A673 (cell line): Measurements from ENCODE around the gene GPR179. TPM values are rescaled to one million over a fixed set of nuclear protein-coding genes. Genes with fewer than 3 reads are reported as not detected.

Experiments used
- BruUV-seq: library from RNA; stranded (reverse); fragments of 400-500 nt; replicated peaks from 2 replicates; lab custom pipeline; 2021; lab: Mats Ljungman, UMichigan
- CTCF ChIA-PET: fragments of 300-600 bp; sonication (Branson Sonifier 250); formaldehyde crosslinking; loops from one replicate; lab custom pipeline; 2022; ENCODE audit warnings: antibody characterized with exemption; lab: Charles Lee
- POLR2A ChIA-PET: fragments of 300-600 bp; sonication (Branson Sonifier 250); formaldehyde crosslinking; loops from one replicate; lab custom pipeline; 2022; ENCODE audit warnings: antibody characterized with exemption; ENCODE audit not compliant: low non-redundant PET; lab: Charles Lee
- DNase-seq: peaks from one replicate; pipeline ENCODE4 v3.0.0-alpha.2; 2015; ENCODE audit warnings: low spot score
- H3K27ac ChIP-seq: fragments of 200-600 bp; sonication (generic); 2 replicates; pipeline ENCODE4 v1.5.1; 2016; ENCODE audit warnings: mixed run types, low read depth, mild to moderate bottlenecking, mixed read lengths, antibody characterized with exemption, low read length; ENCODE audit not compliant: poor library complexity, severe bottlenecking
- H3K27me3 ChIP-seq: fragments of 200-600 bp; sonication (generic); replicated peaks from 2 replicates; pipeline ENCODE4 v1.6.1; 2017; ENCODE audit warnings: mixed run types, low read depth, mild to moderate bottlenecking, mixed read lengths, antibody characterized with exemption, low read length; ENCODE audit not compliant: insufficient read depth, poor library complexity
- H3K36me3 ChIP-seq: fragments of 200-600 bp; sonication (generic); 2 replicates; pipeline ENCODE4 v1.6.1; 2016; ENCODE audit warnings: mixed run types, mild to moderate bottlenecking, mixed read lengths, antibody characterized with exemption, low read length; ENCODE audit not compliant: insufficient read depth, poor library complexity, severe bottlenecking
- H3K4me1 ChIP-seq: fragments of 200-600 bp; sonication (generic); 2 replicates; pipeline ENCODE4 v1.6.1; 2017; ENCODE audit warnings: mixed run types, mild to moderate bottlenecking, mixed read lengths, antibody characterized with exemption, low read length; ENCODE audit not compliant: insufficient read depth, poor library complexity, severe bottlenecking
- H3K4me3 ChIP-seq: fragments of 200-600 bp; sonication (generic); 2 replicates; pipeline ENCODE4 v1.5.1; 2016; ENCODE audit warnings: low read depth, mixed run types, mild to moderate bottlenecking, mixed read lengths, low read length; ENCODE audit not compliant: poor library complexity, severe bottlenecking
- H3K9me3 ChIP-seq: fragments of 200-600 bp; sonication (generic); 2 replicates; pipeline ENCODE4 v1.6.1; 2016; ENCODE audit warnings: mixed run types, low read depth, mild to moderate bottlenecking, mixed read lengths, antibody characterized with exemption, low read length; ENCODE audit not compliant: poor library complexity, severe bottlenecking
- EZH2 ChIP-seq: fragments of 200-600 bp; sonication (generic); IDR thresholded peaks from 2 replicates; pipeline ENCODE4 v1.6.1; 2017; ENCODE audit warnings: borderline replicate concordance, low read depth, mild to moderate bottlenecking, mixed read lengths, antibody characterized with exemption, low read length; ENCODE audit not compliant: poor library complexity, severe bottlenecking
- intact Hi-C: fragments of 100-400 bp; cut with micrococcal nuclease; formaldehyde crosslinking; loops from one replicate; pipeline ENCODE4 v1.10.0; 2022; ENCODE audit not compliant: unreplicated experiment
- total RNA-seq: library from RNA; stranded (reverse); gene quantifications from 2 replicates; pipeline ENCODE4 v1.2.3, GENCODE V29; 2021
- TF ChIP-seq, protein P1 (sequence below): fragments of 300-800, 200-600 bp; sonication (generic); conservative IDR thresholded peaks from 2 replicates; pipeline ENCODE4 v1.5.1; 2017; ENCODE audit warnings: low read depth, mild to moderate bottlenecking, antibody characterized with exemption, low read length, moderate library complexity, mixed read lengths

The GPR179 gene
- total RNA-seq, 1 experiment from 2014 or later: 0.04 TPM

DNA sequence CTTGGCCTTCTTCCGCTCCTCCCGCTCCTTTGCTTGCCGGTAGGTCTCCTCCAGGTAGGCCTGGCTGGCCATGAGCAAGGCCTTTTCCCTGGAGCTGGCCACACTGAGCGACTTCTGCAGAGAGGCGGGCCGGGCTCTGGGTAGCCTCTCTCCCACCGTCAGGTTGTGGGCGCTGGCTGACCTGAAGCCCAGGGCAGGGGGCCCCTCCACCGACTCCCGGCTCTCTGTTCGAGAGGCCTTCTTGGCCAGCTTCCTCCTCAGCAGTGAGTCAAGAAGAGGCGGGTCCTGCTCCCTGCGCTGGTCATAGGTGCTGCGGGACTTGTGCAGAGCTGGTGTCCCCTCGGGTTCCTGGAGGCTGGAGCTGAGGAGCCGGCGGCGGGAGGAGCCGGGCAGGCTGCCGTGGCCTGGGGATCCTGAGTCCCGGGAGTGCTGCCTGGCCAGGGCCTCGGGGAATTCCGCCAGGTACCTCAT lies 12.8 kb downstream of the GPR179 start:
- Histone ChIP-seq H3K27ac (no peak overlapping the region), H3K36me3 (no peaks in the 10 kb centered on the region), H3K4me3 (no peak overlapping the region), H3K27me3 (no peaks in the 10 kb centered on the region), H3K9me3 (no peaks in the 10 kb centered on the region), H3K4me1 (no peaks in the 10 kb centered on the region)
- no peak for DNase-seq
- no TSS peak for BruUV-seq
- intact Hi-C loops: no loop called here
- ChIA-PET CTCF (no interaction called here), POLR2A (no interaction called here)
- TF ChIP-seq, protein P1, sequence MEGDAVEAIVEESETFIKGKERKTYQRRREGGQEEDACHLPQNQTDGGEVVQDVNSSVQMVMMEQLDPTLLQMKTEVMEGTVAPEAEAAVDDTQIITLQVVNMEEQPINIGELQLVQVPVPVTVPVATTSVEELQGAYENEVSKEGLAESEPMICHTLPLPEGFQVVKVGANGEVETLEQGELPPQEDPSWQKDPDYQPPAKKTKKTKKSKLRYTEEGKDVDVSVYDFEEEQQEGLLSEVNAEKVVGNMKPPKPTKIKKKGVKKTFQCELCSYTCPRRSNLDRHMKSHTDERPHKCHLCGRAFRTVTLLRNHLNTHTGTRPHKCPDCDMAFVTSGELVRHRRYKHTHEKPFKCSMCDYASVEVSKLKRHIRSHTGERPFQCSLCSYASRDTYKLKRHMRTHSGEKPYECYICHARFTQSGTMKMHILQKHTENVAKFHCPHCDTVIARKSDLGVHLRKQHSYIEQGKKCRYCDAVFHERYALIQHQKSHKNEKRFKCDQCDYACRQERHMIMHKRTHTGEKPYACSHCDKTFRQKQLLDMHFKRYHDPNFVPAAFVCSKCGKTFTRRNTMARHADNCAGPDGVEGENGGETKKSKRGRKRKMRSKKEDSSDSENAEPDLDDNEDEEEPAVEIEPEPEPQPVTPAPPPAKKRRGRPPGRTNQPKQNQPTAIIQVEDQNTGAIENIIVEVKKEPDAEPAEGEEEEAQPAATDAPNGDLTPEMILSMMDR: no peak
- no peak for TF ChIP-seq EZH2

DNA sequence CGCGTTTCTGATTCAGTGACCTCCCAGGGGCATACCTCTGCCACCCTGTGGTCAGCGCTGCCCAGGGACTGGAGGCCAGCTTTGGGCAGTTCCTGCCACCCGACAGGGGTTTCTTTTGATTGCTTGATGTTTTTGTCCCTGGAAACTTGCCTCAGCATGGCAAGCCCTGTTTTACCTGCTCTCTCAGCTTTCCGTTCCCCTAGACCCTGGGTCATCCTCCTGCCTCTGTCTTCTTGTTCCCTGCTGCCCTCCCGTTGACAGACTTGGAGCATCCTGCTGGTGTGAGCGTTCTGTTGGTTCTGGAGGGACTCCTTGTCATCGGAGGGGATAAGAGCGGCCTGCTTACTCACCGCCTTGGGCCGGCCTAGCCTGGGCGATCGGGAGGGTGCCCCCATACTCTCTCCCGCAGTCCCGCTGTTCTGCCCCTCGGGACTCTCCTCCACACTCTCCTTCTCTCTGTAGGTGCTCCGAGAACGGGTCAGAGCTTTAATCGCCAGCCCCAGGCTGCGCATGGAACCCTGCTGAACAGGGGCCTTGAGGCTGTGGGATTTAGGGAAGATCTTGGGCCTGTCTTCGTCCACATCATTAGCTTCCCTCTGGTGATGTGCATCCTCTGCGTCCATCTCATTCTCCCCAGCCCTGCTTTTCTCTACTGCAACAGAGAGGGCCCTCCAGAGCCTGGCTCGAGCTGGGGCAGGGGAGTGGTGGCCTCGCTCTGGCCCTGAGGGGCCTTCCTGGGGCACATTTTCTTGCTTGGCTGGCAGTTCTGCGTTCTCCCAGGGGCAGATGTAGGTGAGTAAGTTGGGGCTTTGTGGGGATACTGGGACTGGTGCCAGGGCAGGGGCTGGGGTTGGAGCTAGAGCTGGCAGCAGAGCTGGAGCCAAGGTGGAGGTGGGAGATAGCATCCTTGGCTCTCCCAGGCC lies 13.7 kb downstream of the GPR179 start:
- CTCF ChIA-PET: no interaction called here
- no peaks in the 10 kb centered on the region for H3K4me1 ChIP-seq
- H3K27me3 ChIP-seq: no peaks in the 10 kb centered on the region
- BruUV-seq: no TSS peak
- H3K9me3 ChIP-seq: no peaks in the 10 kb centered on the region
- H3K4me3 ChIP-seq: no peak overlapping the region
- TF ChIP-seq EZH2: no peak
- TF ChIP-seq, protein P1: no peak
- POLR2A ChIA-PET: no interaction called here
- H3K36me3 ChIP-seq: no peaks in the 10 kb centered on the region
- intact Hi-C loops: no loop called here
- no peak overlapping the region for H3K27ac ChIP-seq
- DNase-seq: no peak

DNA sequence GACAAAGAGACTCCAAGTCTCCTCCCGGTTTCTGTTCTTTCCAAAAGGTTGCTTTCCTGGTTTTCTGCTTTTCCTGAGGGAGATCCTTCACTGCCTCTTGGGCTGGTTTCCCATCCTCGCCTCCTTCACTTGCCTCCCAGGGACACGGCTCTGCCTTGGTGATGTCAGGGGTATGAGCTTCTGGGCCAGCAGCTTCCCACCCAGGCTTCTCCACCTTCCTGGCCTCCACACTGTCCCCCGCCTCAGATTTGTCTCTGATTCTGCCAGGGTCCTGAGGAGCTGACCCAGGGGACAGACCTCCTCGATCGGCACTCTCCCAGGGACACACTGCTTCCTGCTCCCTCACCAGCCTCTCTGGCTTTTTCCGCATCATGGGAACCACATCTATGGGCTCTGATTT lies 14.5 kb downstream of the GPR179 start:
- no TSS peak for BruUV-seq
- Histone ChIP-seq H3K4me3 (no peak overlapping the region), H3K27me3 (no peaks in the 10 kb centered on the region), H3K4me1 (no peaks in the 10 kb centered on the region), H3K27ac (no peak overlapping the region), H3K36me3 (no peaks in the 10 kb centered on the region), H3K9me3 (no peaks in the 10 kb centered on the region)
- intact Hi-C loops: no loop called here
- CTCF ChIA-PET: no interaction called here
- DNase-seq: no peak
- no peak for TF ChIP-seq EZH2
- TF ChIP-seq, protein P1: no peak
- POLR2A ChIA-PET: no interaction called here
